ENCODE measurements around the gene EPN1.

- no peak for TF ChIP-seq POLR2AphosphoS5 (IDR thresholded peaks at IDR 0.05; ENCODE audit: low read depth, low read length)
- no peak for TF ChIP-seq NCOA2 (CRISPR knock-in tag; IDR thresholded peaks at IDR 0.05)
- no peak for TF ChIP-seq ZNF687 (CRISPR knock-in tag; IDR thresholded peaks at IDR 0.05)
- TF ChIP-seq CTCF (CRISPR knock-in tag; IDR thresholded peaks at IDR 0.05) = no peak
- TF ChIP-seq REL (CRISPR knock-in tag; conservative IDR thresholded peaks at IDR 0.05) = no peak
- no peak for TF ChIP-seq MXD3 (CRISPR knock-in tag; IDR thresholded peaks at IDR 0.05)
- no peak for TF ChIP-seq MXI1 (IDR thresholded peaks at IDR 0.05; ENCODE audit: borderline replicate concordance, low read depth, low read length)
- TF ChIP-seq POLR2A (IDR thresholded peaks at IDR 0.05; ENCODE audit: insufficient read depth in 1 of 2, low read depth in 2 of 2, low read length in 2 of 2) = no peak
- TF ChIP-seq EZH2 (conservative IDR thresholded peaks at IDR 0.05; ENCODE audit: low read depth, low read length) = no peak
- TF ChIP-seq ZBTB46 (CRISPR knock-in tag; IDR thresholded peaks at IDR 0.05; ENCODE audit: borderline replicate concordance) = no peak
- TF ChIP-seq ZNF253 (CRISPR knock-in tag; IDR thresholded peaks at IDR 0.05; ENCODE audit: borderline replicate concordance) = no peak
- no peak for TF ChIP-seq ZNF614 (CRISPR knock-in tag; IDR thresholded peaks at IDR 0.05; ENCODE audit: borderline replicate concordance)
- TF ChIP-seq ZNF382 (CRISPR knock-in tag; IDR thresholded peaks at IDR 0.05; ENCODE audit: borderline replicate concordance) = no peak
- TF ChIP-seq RFXANK (CRISPR knock-in tag; IDR thresholded peaks at IDR 0.05) = no peak
Observed at GRCh38 chr19:55667511-55667910, 7.5 kb upstream of the EPN1 start.
